Raji (cell line): ENCODE data around the gene NOP56.
A peak's percentile ranks its signal among the peaks of the same experiment; 100 is the strongest.

Experiments used
- POLR2A ChIP-seq: IDR thresholded peaks from 2 replicates; pipeline ENCODE4 v1.6.1; 2011; ENCODE audit warnings: low read depth, low read length, control low read depth; ENCODE audit not compliant: insufficient read depth

NOP56 gene

DNA sequence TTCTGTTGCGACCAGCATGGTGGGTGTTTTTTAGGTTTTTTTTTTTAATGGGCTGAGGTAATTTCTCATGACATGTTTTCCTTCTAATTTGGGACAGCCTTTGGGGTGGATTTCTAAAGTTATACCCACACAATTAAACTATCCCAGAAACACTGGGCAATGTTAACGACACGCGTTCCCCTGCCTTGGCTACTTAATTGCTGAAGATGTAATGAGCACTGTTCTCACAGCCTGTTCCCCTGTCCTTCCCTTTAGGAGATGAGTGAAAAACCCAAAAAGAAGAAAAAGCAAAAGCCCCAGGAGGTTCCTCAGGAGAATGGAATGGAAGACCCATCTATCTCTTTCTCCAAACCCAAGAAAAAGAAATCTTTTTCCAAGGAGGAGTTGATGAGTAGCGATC is 5.2 kb downstream of the NOP56 start:
- TF ChIP-seq POLR2A, result no peak

DNA sequence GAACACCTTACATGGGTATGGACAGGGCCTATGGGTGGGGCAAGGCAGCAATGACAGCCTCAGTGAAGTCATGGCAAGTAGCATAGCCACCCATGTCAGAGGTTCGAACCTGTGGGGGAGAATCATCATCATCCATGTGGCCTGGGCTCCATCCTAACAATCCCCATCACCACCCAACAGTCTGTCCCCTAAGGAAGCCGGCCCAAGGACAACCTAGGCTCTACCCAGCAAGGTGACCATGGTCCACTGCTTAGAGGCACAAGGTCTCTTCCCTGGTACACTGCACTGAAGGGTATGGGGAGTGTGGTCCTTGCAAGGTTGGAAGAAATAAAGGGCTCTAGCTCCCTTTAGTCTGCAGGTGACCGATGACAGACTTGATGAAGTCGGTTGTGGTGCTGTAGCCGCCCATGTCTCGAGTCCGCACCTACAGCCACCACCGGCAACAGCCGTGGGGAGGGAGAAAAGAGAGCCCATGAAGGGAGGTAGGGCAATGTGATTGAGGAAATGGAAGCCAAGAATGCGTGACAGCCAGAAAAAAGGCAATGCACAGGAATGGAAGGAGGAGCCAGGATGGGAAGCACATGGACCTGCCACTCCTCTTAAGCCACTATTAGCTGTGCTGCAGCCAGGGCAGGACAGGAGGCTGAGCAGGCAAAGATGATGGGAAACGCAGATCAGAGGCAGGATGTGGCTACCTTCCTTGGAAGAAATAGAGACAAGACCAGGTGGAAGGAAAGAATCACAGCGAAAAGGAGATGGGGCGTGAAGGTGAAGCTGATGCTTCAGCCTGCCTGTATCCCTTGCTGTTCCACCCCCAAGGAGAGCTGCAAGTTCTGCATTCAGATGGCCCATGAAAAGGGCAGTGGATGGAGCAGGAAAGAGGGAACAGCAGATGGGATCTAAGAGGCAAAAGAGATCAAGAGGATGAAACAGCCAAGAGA is 6.3 kb downstream of the NOP56 start:
- peak; percentile 46; the same call in 1 of the 2 replicates for TF ChIP-seq POLR2A

- TF ChIP-seq POLR2A, result no peak
These were observed 7.1 kb downstream of the NOP56 start for GRCh38 chr20:2659547-2659946.

- TF ChIP-seq POLR2A, result no peak
These were observed 11.0 kb downstream of the NOP56 start for GRCh38 chr20:2663364-2663886.

- TF ChIP-seq POLR2A, result peak; percentile 95
These were observed 11.7 kb downstream of the NOP56 start, which contains the start of gene IDH3B for GRCh38 chr20:2663887-2664719. TSS of gene IDH3B (minus strand) at chr20:2664216. CDS start at chr20:2664188, 28 bp downstream.

GRCh38 chr20:2671977-2672376 is 19.5 kb downstream of the NOP56 start:
- TF ChIP-seq POLR2A, result no peak

DNA sequence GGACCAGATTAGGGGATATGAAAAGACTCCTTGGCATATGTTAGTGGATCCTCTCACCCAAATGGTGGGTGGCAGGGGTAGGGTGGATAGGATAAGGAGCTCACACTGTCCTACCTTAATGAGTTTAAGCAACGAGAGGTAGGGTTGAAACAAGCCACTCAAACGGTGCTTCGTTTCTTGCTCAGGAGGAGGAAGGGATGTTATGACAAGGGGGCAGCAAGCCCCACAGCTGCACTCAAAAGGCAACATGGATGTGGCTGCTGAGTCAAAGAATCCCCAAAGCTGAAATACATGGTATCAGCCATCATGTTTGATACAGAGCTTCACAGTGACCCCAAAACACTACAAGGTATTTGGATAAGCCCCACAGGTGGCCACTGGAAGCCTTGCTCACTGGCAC is 20.0 kb downstream of the NOP56 start:
- TF ChIP-seq POLR2A, result no peak

- TF ChIP-seq POLR2A, result no peak
These were observed 21.0 kb downstream of the NOP56 start for GRCh38 chr20:2673453-2673852.

DNA sequence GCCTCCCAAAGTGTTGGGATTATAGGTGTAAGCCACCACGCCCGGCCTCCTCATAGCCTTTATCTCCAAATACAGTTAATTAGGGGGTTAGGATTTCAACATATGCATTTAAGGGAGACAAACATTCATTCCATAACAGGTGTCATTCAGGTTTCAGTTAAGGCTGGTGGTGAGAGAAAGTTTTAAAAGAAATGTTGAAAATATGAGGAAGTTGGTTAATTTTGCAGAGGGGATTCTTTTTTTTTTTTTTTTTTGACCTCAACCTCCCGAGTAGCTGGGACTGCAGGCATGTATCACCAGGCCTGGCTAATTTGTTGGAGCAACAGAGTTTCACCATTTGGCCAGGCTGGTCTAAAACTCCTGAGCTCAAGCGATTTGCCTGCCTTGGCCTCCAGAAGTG is 27.6 kb downstream of the NOP56 start:
- no peak for TF ChIP-seq POLR2A

GRCh38 chr20:2687514-2687913 is 35.1 kb downstream of the NOP56 start:
- TF ChIP-seq POLR2A, result no peak

- no peak for TF ChIP-seq POLR2A
These were observed 35.7 kb downstream of the NOP56 start for GRCh38 chr20:2688041-2688591.

GRCh38 chr20:2690213-2690612 is 37.8 kb downstream of the NOP56 start:
- TF ChIP-seq POLR2A, result no peak

DNA sequence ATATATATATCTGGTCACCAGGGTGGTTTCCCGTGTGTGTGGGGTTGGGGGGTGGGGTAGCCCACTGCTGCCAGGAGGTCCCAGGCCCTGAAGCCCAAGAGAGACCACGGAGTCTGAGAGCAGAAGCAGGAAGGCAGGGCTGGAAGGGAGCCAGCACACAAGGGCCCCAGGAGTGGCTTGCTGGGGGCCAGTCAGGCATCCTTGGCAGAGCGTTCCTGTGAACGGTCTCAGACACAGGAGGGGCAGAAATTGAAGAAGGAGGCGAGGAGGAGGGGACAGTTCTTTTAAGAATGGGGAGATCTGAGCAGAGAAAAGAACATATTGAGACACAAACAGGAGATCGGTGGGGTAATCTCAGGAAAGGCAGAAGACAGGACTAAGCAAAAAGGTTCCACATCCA is 38.3 kb downstream of the NOP56 start:
- TF ChIP-seq POLR2A, result no peak

DNA sequence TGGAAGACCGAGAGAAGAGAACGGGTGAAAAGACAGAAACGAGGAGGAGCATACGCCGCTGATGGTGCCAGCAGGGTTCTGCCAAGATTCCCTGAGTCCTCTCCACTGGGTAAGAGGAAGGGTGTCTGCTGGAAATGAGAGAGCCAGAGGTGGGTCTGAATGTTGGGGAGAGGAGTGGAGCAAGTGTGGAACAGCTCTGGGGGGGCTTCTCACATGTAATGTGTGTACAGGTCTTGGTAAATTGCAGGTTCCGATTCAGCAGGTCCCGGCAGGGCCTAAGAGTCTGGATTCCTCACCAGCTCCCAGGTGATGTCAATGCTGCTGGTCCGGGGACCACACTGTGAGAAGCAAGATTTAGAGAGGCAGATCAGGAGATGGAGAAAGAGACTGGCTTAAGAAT is 38.7 kb downstream of the NOP56 start:
- no peak for TF ChIP-seq POLR2A

DNA sequence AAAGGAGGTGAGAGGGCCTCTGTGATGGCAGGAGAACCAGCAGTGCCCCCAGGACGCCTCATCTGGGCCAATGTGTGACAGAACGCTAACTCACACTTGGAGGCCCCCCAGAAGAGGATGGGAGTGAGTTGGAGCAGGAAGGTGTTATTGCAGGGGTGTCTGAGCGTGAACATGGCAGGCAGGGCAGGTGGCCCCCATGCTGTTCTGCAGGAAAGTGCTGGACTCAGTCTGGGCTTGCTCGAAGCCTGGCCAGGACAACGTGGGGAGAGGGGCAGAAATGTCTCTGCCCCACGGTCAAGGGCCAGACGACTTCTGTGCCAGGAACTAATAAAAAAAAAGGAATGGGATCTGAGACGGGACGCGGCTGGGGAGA is 39.2 kb downstream of the NOP56 start:
- TF ChIP-seq POLR2A, result no peak
